ENCODE results near the gene ASTL.
A peak's percentile ranks its signal among the peaks of the same experiment; 100 is the strongest.
"Not testable (repeated sequence)": the region's sequence is repeated elsewhere in the genome, so short reads cannot be mapped to it uniquely, and the experiment has no call there.

The ASTL gene

GRCh38 chr2:96146153-96146880 lies 8.0 kb upstream of the ASTL start:
- DNase-seq (ENCODE audit: low read depth): peak; percentile 72

DNA sequence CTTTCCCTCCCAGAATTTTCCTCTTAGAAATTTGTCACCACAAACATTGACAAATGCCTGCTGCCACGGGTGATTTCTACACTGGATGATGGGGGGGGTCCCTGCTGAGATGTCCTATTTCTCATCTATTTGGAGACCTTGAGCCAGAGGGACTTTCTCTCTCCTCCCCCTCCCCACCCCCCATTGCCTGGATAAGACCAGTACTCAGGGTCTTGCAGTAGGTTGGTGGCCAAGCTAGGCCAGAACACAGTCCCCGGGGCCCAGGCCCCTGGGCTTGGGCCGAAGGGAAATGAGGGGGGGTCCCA lies 7.5 kb upstream of the ASTL start:
- DNase-seq (ENCODE audit: low read depth): no peak

- peak; percentile 82 for DNase-seq (ENCODE audit: low read depth)
Observed at GRCh38 chr2:96145036-96145847, 6.9 kb upstream of the ASTL start, which contains the start of gene DUSP2. TSS of gene DUSP2 (minus strand) at chr2:96145440. CDS start at chr2:96145354, 86 bp downstream.

DNA sequence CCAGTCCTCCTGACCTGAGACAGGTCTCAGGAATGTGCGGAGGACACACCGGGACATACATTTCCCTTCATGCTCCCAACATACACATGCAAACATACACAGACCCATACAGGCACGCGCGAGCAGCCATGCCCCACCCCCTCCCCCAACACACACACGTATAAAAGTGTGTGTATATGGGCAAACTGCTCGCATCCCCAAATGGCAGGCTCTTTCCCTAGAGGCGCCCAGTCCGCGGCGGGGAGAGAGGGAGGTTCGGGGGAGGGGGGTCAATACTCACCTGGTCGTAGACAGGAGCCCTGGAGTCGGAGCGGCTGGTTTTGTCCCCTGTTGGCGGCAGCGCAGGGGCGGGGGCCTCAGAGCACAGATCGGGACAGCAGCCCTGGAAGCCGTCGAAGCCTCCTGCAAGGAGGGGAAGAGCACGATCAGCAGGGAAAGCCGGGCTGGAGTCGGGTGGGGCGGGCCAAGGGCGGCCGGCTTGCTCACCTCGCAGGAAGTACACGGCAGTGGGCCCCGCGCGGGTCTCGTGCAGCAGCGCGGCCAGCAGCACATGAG lies 6.3 kb upstream of the ASTL start:
- DNase-seq (ENCODE audit: low read depth): no peak

DNA sequence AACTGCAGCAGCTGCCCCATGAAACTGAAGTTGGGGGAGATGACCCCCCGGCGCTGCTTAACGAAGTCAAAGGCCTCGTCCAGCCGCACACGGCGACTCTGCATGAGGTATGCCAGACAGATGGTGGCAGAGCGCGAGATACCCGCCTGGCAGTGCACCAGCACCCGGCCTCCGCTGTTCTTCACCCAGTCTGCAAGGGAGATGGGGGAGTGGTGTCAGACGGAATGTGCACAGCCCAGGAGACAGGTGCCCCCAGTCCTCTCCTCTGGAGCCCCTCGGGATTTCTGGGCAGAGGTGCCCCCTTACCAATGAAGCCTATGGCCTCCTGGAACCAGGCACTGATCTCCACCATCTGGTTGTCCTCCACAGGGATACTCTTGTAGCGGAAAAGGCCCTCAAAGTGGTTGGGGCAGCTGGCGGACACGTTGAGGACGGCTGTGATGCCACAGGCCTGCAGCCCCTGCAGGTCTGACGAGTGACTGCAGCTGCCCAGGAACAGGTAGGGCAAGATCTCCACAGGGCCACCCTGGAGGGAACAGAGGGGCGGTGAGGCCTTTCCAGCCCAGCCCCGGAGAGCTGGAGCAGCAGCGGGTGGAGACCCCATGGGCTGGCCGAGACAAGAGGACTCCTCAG lies 5.7 kb upstream of the ASTL start:
- DNase-seq (ENCODE audit: low read depth): no peak

DNA sequence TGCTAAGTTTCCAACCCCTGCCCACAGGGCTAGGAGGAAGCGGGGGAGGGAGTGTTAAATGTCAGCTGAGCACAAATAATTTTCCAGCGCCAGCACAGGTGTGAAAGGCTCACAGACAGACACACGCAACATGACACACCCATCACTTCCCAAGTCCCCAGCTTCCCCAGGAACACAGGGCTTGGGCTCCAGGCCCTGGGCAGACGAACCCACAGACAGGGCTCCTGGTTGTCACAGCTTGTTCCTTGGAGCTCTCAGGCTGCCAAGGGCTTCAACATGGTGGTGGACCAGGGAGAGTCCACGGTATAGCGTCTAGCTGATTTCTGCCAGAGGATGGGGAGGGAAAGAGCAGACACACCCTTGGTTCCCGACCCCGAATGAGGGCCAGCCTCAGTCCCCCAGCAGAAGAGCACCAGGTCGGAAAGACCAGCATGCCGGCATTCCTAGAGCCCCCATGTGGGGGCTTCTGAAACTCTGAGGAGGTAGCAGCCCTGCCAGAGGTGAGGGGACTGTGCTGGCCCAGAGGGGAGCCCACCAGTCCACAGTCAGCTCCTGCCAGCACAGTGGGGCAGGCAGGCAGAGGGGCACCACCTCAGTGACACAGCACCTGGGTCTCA lies 5.0 kb upstream of the ASTL start:
- no peak for DNase-seq (ENCODE audit: low read depth)

- DNase-seq (ENCODE audit: low read depth): peak; percentile 76
Observed at GRCh38 chr2:96142217-96143113, 4.2 kb upstream of the ASTL start.

- not testable (repeated sequence) for DNase-seq (ENCODE audit: low read depth)
Observed at GRCh38 chr2:96141624-96141967, 3.3 kb upstream of the ASTL start.

- DNase-seq (ENCODE audit: low read depth): no peak
Observed at GRCh38 chr2:96140941-96141623, 2.8 kb upstream of the ASTL start.

GRCh38 chr2:96139181-96139758 lies 968 bp upstream of the ASTL start:
- DNase-seq (ENCODE audit: low read depth): no peak

- DNase-seq (ENCODE audit: low read depth): no peak
Observed at GRCh38 chr2:96137321-96138178, 752 bp downstream of the ASTL start.

DNA sequence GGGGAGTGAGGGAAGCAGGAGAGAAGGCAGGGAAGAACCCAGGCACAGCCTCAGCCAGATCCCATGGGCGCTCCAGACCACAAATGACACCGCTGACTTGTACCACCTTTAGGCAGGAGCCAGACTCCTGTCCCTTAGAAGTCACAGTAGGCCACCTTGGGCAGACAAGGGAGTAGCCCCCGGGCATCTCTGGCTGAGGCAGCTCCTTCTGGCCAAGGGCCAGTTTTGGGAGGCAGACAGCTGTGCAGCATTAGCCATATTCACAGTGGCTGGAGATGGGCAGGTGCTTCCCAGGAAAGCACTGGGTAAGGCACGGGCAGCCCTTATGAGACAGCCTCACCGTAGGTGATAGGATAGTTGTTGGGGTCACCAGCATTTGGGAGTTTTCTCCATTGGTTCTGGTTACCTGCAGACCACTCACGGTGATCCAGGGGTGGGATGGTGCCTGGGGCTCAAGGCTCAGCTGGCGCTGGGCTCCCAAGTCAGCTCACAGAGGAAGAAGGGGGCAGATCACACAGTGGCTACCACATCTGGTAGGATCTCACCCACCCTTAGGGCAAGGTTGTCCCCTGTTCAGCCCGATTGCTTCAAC lies 2.1 kb downstream of the ASTL start:
- no peak for DNase-seq (ENCODE audit: low read depth)

GRCh38 chr2:96135621-96136020 lies 2.7 kb downstream of the ASTL start:
- DNase-seq (ENCODE audit: low read depth): no peak

DNA sequence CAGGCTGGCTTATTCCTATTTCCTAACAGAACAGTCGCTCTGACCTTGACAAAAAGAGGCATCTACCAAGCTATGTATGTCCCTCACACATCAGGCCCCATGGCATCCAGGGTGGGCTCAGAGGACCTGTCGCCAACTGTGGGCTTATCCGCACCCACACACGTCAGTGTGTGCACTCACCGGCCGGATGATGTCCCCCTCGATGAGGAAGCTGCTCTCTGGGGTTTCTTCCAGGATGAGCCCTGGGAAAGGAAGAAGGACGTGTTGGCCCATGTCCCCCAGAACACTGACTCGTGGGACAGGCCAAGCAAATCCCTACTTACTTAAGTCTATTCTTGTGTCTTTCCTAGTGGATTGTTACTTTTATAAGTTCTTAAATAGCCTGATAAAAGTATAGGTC lies 3.1 kb downstream of the ASTL start:
- DNase-seq (ENCODE audit: low read depth): no peak

DNA sequence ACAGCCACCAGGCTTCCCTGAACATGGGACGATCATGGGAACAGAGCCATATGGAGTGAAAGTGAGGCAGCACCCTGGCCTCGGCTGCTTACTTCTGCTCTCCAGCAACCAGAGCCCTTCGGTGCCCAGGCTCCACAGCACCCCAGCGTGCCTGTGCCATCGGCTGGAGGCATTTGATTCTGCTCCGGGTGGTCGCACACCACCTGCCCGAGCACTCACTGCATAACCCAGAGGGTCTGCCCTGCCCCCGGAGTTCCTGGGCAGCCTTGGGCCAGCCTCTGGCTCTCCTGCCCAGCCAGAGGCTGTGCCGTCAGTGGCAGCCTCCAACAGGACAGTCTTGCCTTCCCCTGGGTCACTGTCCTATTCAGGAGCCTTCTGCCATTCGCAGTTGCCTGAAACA lies 3.9 kb downstream of the ASTL start:
- no peak for DNase-seq (ENCODE audit: low read depth)

- DNase-seq (ENCODE audit: low read depth): no peak
Observed at GRCh38 chr2:96131813-96132745, 6.2 kb downstream of the ASTL start.

DNA sequence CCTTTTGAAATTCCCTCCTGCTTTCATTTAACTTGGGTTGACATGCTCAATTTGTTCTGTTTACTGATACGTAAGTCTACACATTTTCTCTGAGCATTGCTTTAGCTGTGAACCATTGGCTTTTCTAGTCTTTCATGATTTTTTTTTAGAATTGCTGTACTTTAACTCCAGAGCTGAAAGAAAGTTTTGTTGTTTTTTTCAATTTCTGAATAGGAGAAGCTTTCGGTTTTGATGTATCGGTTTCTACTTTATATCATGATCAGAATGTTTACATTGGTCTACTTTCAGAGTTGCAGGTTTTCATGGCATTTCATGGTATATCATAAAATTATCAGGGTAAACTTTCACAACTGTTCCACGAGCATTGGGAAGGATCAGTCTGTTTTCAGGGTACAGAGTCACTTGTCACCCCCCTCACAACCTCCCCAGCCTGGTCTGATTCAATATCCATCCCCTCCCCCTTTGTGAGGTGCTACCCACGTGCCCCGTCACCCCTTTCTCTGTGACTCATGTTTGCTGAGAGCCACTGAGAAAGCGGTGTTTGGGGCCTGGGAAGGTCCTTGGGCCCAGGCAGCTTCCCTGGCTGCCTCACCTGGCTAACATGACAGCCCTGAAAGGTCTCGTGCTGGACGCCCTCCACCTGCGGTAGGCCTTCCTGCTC lies 7.0 kb downstream of the ASTL start:
- DNase-seq (ENCODE audit: low read depth): no peak
